ENCODE data around the gene KIF20B. TPM values are rescaled to one million over a fixed set of nuclear protein-coding genes. Genes with fewer than 3 reads are reported as not detected.

The KIF20B gene
- total and polyA plus RNA-seq, 4 donors: 5.0 to 12.7 (median 8.4) TPM

GRCh38 chr10:89683883-89684282 is 17.5 kb upstream of the KIF20B start:
- H3K4me3 ChIP-seq (ENCODE audit: low read depth, low read length): no peak overlapping the region
- no peaks in the 10 kb centered on the region for H3K9me3 ChIP-seq (ENCODE audit: control insufficient read depth, insufficient read depth, low read length)
- no peak overlapping the region for H3K27ac ChIP-seq (ENCODE audit: low read depth, low read length)
- no peaks in the 10 kb centered on the region for H3K27me3 ChIP-seq (ENCODE audit: control insufficient read depth, insufficient read depth, low read length)
- no peak for DNase-seq (ENCODE audit: low read depth in 4 of 6, low spot score in 6 of 6)
- no peaks in the 10 kb centered on the region for H3K4me1 ChIP-seq (ENCODE audit: control insufficient read depth, insufficient read depth, low read length)
- WGBS (ENCODE audit: insufficient coverage): 87% methylated on average over 3 of the region's 5 CpGs
- no peaks in the 10 kb centered on the region for H3K36me3 ChIP-seq (ENCODE audit: control insufficient read depth, insufficient read depth, low read length)

- no peaks in the 10 kb centered on the region for H3K27me3 ChIP-seq (ENCODE audit: control insufficient read depth, insufficient read depth, low read length)
- H3K4me1 ChIP-seq (ENCODE audit: control insufficient read depth, insufficient read depth, low read length): no peaks in the 10 kb centered on the region
- no peak overlapping the region for H3K4me3 ChIP-seq (ENCODE audit: low read depth, low read length)
- WGBS (ENCODE audit: insufficient coverage): 95% methylated on average over 2 of the region's 2 CpGs
- no peaks in the 10 kb centered on the region for H3K36me3 ChIP-seq (ENCODE audit: control insufficient read depth, insufficient read depth, low read length)
- H3K27ac ChIP-seq (ENCODE audit: low read depth, low read length): no peak overlapping the region
- DNase-seq (ENCODE audit: low read depth in 4 of 6, low spot score in 6 of 6): no peak
- no peaks in the 10 kb centered on the region for H3K9me3 ChIP-seq (ENCODE audit: control insufficient read depth, insufficient read depth, low read length)
Measured at GRCh38 chr10:89684604-89685003, 16.8 kb upstream of the KIF20B start.

- no peak overlapping the region for H3K4me3 ChIP-seq (ENCODE audit: low read depth, low read length)
- H3K4me1 ChIP-seq (ENCODE audit: control insufficient read depth, insufficient read depth, low read length): no peaks in the 10 kb centered on the region
- WGBS (ENCODE audit: insufficient coverage): 100% methylated on average over 2 of the region's 4 CpGs
- H3K36me3 ChIP-seq (ENCODE audit: control insufficient read depth, insufficient read depth, low read length): no peaks in the 10 kb centered on the region
- H3K9me3 ChIP-seq (ENCODE audit: control insufficient read depth, insufficient read depth, low read length): no peaks in the 10 kb centered on the region
- H3K27ac ChIP-seq (ENCODE audit: low read depth, low read length): no peak overlapping the region
- no peak for DNase-seq (ENCODE audit: low read depth in 4 of 6, low spot score in 6 of 6)
- H3K27me3 ChIP-seq (ENCODE audit: control insufficient read depth, insufficient read depth, low read length): no peaks in the 10 kb centered on the region
Measured at GRCh38 chr10:89685936-89686335, 15.5 kb upstream of the KIF20B start.

GRCh38 chr10:89690027-89690426 is 11.4 kb upstream of the KIF20B start:
- Histone ChIP-seq H3K36me3 (ENCODE audit: control insufficient read depth, insufficient read depth, low read length) (no peaks in the 10 kb centered on the region), H3K9me3 (ENCODE audit: control insufficient read depth, insufficient read depth, low read length) (no peaks in the 10 kb centered on the region), H3K4me1 (ENCODE audit: control insufficient read depth, insufficient read depth, low read length) (no peaks in the 10 kb centered on the region), H3K27ac (ENCODE audit: low read depth, low read length) (no peak overlapping the region), H3K27me3 (ENCODE audit: control insufficient read depth, insufficient read depth, low read length) (no peaks in the 10 kb centered on the region), H3K4me3 (ENCODE audit: low read depth, low read length) (no peak overlapping the region)
- no peak for DNase-seq (ENCODE audit: low read depth in 4 of 6, low spot score in 6 of 6)
- 91% methylated on average over 1 of the region's 2 CpGs for WGBS (ENCODE audit: insufficient coverage)

GRCh38 chr10:89692416-89692815 is 9.0 kb upstream of the KIF20B start:
- Histone ChIP-seq H3K27me3 (ENCODE audit: control insufficient read depth, insufficient read depth, low read length) (no peaks in the 10 kb centered on the region), H3K4me1 (ENCODE audit: control insufficient read depth, insufficient read depth, low read length) (no peaks in the 10 kb centered on the region), H3K9me3 (ENCODE audit: control insufficient read depth, insufficient read depth, low read length) (no peaks in the 10 kb centered on the region), H3K36me3 (ENCODE audit: control insufficient read depth, insufficient read depth, low read length) (no peaks in the 10 kb centered on the region), H3K4me3 (ENCODE audit: low read depth, low read length) (no peak overlapping the region), H3K27ac (ENCODE audit: low read depth, low read length) (no peak overlapping the region)
- WGBS (ENCODE audit: insufficient coverage): no CpG with 5 or more reads among the region's 4 CpGs
- DNase-seq (ENCODE audit: low read depth in 4 of 6, low spot score in 6 of 6): no peak

GRCh38 chr10:89693176-89693575 is 8.2 kb upstream of the KIF20B start:
- Histone ChIP-seq H3K4me1 (ENCODE audit: control insufficient read depth, insufficient read depth, low read length) (no peaks in the 10 kb centered on the region), H3K4me3 (ENCODE audit: low read depth, low read length) (no peak overlapping the region), H3K27me3 (ENCODE audit: control insufficient read depth, insufficient read depth, low read length) (no peaks in the 10 kb centered on the region), H3K27ac (ENCODE audit: low read depth, low read length) (no peak overlapping the region), H3K9me3 (ENCODE audit: control insufficient read depth, insufficient read depth, low read length) (no peaks in the 10 kb centered on the region), H3K36me3 (ENCODE audit: control insufficient read depth, insufficient read depth, low read length) (no peaks in the 10 kb centered on the region)
- no peak for DNase-seq (ENCODE audit: low read depth in 4 of 6, low spot score in 6 of 6)
- 100% methylated on average over 2 of the region's 5 CpGs for WGBS (ENCODE audit: insufficient coverage)

- Histone ChIP-seq H3K27me3 (ENCODE audit: control insufficient read depth, insufficient read depth, low read length) (no peaks in the 10 kb centered on the region), H3K36me3 (ENCODE audit: control insufficient read depth, insufficient read depth, low read length) (no peaks in the 10 kb centered on the region), H3K27ac (ENCODE audit: low read depth, low read length) (no peak overlapping the region), H3K4me3 (ENCODE audit: low read depth, low read length) (no peak overlapping the region), H3K9me3 (ENCODE audit: control insufficient read depth, insufficient read depth, low read length) (no peaks in the 10 kb centered on the region), H3K4me1 (ENCODE audit: control insufficient read depth, insufficient read depth, low read length) (no peaks in the 10 kb centered on the region)
- no peak for DNase-seq (ENCODE audit: low read depth in 4 of 6, low spot score in 6 of 6)
- 87% methylated on average over 3 of the region's 3 CpGs for WGBS (ENCODE audit: insufficient coverage)
Measured at GRCh38 chr10:89695307-89695706, 6.1 kb upstream of the KIF20B start.

- WGBS (ENCODE audit: insufficient coverage): no CpG with 5 or more reads among the region's 3 CpGs
- Histone ChIP-seq H3K27me3 (ENCODE audit: control insufficient read depth, insufficient read depth, low read length) (no peaks in the 10 kb centered on the region), H3K4me3 (ENCODE audit: low read depth, low read length) (no peak overlapping the region), H3K4me1 (ENCODE audit: control insufficient read depth, insufficient read depth, low read length) (peaks cover 6% of the 10 kb centered on the region), H3K9me3 (ENCODE audit: control insufficient read depth, insufficient read depth, low read length) (no peaks in the 10 kb centered on the region), H3K36me3 (ENCODE audit: control insufficient read depth, insufficient read depth, low read length) (no peaks in the 10 kb centered on the region), H3K27ac (ENCODE audit: low read depth, low read length) (no peak overlapping the region)
- no peak for DNase-seq (ENCODE audit: low read depth in 4 of 6, low spot score in 6 of 6)
Measured at GRCh38 chr10:89697946-89698345, 3.4 kb upstream of the KIF20B start.

GRCh38 chr10:89699581-89700064 is 1.8 kb upstream of the KIF20B start:
- DNase-seq (ENCODE audit: low read depth in 4 of 6, low spot score in 6 of 6): no peak
- Histone ChIP-seq H3K27me3 (ENCODE audit: control insufficient read depth, insufficient read depth, low read length) (no peaks in the 10 kb centered on the region), H3K9me3 (ENCODE audit: control insufficient read depth, insufficient read depth, low read length) (no peaks in the 10 kb centered on the region), H3K4me1 (ENCODE audit: control insufficient read depth, insufficient read depth, low read length) (peaks cover 6% of the 10 kb centered on the region), H3K27ac (ENCODE audit: low read depth, low read length) (no peak overlapping the region), H3K4me3 (ENCODE audit: low read depth, low read length) (no peak overlapping the region), H3K36me3 (ENCODE audit: control insufficient read depth, insufficient read depth, low read length) (no peaks in the 10 kb centered on the region)
- 100% methylated on average over 1 of the region's 2 CpGs for WGBS (ENCODE audit: insufficient coverage)

- Histone ChIP-seq H3K4me1 (ENCODE audit: control insufficient read depth, insufficient read depth, low read length) (peaks cover 6% of the 10 kb centered on the region), H3K27ac (ENCODE audit: low read depth, low read length) (peak overlapping the region; percentile 94), H3K27me3 (ENCODE audit: control insufficient read depth, insufficient read depth, low read length) (no peaks in the 10 kb centered on the region), H3K36me3 (ENCODE audit: control insufficient read depth, insufficient read depth, low read length) (no peaks in the 10 kb centered on the region), H3K9me3 (ENCODE audit: control insufficient read depth, insufficient read depth, low read length) (no peaks in the 10 kb centered on the region), H3K4me3 (ENCODE audit: low read depth, low read length) (peak overlapping the region; percentile 97)
- DNase-seq (ENCODE audit: low read depth in 4 of 6, low spot score in 6 of 6): no peak
- WGBS (ENCODE audit: insufficient coverage): 1% methylated on average over 8 of the region's 8 CpGs
Measured at GRCh38 chr10:89700923-89701241, 508 bp upstream of the KIF20B start.
